Brain microvascular endothelial cell (primary cell): ENCODE data around the gene ARMC7.

Source experiments
- DNase-seq: peaks from one replicate; pipeline ENCODE4 v3.0.0-alpha.2; 2020
- H3K27ac ChIP-seq: fragments of 250-450 bp; sonication (Bioruptor Pico); 2 replicates; pipeline ENCODE4 v1.5.1; 2020; ENCODE audit warnings: mild to moderate bottlenecking, moderate library complexity
- H3K27me3 ChIP-seq: fragments of 250-450 bp; sonication (Bioruptor Pico); replicated peaks from 2 replicates; pipeline ENCODE4 v1.5.1; 2020; ENCODE audit warnings: mild to moderate bottlenecking
- H3K36me3 ChIP-seq: fragments of 250-450 bp; sonication (Bioruptor Pico); replicated peaks from 2 replicates; pipeline ENCODE4 v1.5.1; 2020; ENCODE audit warnings: mild to moderate bottlenecking
- H3K4me3 ChIP-seq: 2 replicates; pipeline ENCODE4 v1.5.1; 2011; ENCODE audit warnings: low read depth, mild to moderate bottlenecking, control low read depth, low read length, moderate library complexity
- CTCF ChIP-seq: IDR thresholded peaks from 2 replicates; pipeline ENCODE4 v1.5.1; 2011; ENCODE audit warnings: low read depth, mild to moderate bottlenecking, moderate library complexity, low read length, control low read depth, inconsistent platforms; ENCODE audit errors: missing control alignments
- in situ Hi-C: cut with HindIII; loops from 2 replicates; pipeline ENCODE4 v1.10.0; 2017; ENCODE audit warnings: low sequenced_read_pairs, low pct_ligation_motif_present

ARMC7 gene

DNA sequence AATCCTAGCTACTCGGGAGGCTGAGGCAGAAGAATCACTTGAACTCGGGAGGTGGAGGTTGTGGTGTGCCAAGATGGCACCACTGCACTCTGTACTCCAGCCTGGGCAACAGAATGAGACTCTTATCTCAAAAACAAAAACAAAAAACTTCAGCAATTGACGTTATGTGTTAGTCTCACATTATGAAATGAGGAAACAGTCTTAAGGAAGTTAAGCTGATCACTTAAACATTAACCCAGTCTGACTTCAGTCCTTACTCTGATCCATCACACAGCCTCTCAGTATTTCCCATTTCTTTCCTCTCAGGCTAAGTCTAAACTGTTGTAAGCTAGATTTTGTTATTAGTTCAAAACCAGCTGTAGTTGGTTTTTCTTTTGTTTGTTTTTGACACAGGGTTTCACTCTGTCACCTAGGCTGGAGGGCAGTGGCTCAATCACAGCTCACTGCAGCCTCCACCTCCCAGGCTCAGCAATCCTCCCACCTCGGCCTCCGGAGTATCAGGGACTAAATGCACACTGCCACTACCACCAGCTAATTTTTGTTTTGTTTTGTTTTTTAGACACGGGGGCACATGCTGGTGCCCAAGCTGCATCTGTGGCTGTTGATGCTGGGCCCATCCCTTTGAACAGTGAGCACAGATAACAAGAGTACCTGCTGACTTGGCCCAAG, 38.2 kb downstream of the ARMC7 start:
- Histone ChIP-seq H3K36me3 (peaks cover 52% of the 10 kb centered on the region), H3K4me3 (no peak overlapping the region), H3K27ac (no peak overlapping the region), H3K27me3 (no peaks in the 10 kb centered on the region)
- DNase-seq = no peak
- TF ChIP-seq CTCF = no peak
- in situ Hi-C loops = no loop called here

DNA sequence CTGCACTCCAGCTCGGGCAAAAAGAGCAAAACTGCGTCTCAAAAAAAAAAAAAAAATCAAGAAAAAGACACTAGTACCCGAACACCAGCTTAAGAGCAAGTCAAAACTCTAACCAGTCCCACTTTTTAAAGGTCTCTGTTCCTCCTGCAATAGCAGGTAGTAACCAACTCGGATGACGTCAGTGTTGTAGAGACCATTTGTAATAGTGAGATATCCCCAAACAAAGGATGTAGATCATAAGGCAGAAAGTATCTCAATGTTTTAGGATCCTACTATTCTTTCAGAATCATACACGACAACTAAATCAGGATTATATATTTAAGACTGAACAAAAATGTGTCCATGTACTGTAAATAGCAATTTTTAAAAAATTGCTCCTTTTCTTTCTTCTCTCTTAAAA, 42.2 kb downstream of the ARMC7 start:
- no peak overlapping the region for H3K27ac ChIP-seq
- no peaks in the 10 kb centered on the region for H3K27me3 ChIP-seq
- in situ Hi-C loops = no loop called here
- H3K4me3 ChIP-seq = peak overlapping the region; percentile 95
- DNase-seq = no peak
- H3K36me3 ChIP-seq = peaks cover 14% of the 10 kb centered on the region
- no peak for TF ChIP-seq CTCF

DNA sequence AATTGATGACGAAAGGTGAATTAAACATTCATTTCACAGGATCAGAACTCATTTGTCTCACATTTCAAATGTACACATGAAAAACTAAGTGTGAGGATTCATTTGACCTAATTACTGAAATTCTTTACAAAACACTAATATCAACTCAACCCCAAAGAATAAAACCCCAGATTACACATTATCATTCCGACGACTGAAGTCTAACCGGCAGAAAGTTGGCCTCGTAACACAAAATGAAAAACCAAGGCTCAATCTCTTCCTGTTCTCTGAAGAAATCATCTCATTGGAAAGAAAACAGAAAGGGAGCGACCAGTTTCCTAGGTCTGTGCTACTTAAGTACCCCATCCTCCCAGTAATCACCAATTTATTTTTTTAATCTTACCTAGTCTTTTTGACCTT, 42.8 kb downstream of the ARMC7 start:
- no peak for DNase-seq
- Histone ChIP-seq H3K4me3 (peak overlapping the region; percentile 95), H3K27ac (no peak overlapping the region), H3K27me3 (no peaks in the 10 kb centered on the region), H3K36me3 (peaks cover 13% of the 10 kb centered on the region)
- no peak for TF ChIP-seq CTCF
- in situ Hi-C loops = no loop called here

- TF ChIP-seq CTCF = no peak
- no peak for DNase-seq
- peak overlapping the region; percentile 95 for H3K4me3 ChIP-seq
- no peaks in the 10 kb centered on the region for H3K27me3 ChIP-seq
- in situ Hi-C loops = no loop called here
- peak overlapping the region; percentile 48 for H3K27ac ChIP-seq
- H3K36me3 ChIP-seq = peaks cover 7% of the 10 kb centered on the region
Observed at GRCh38 chr17:75152922-75153779, 43.4 kb downstream of the ARMC7 start.

DNA sequence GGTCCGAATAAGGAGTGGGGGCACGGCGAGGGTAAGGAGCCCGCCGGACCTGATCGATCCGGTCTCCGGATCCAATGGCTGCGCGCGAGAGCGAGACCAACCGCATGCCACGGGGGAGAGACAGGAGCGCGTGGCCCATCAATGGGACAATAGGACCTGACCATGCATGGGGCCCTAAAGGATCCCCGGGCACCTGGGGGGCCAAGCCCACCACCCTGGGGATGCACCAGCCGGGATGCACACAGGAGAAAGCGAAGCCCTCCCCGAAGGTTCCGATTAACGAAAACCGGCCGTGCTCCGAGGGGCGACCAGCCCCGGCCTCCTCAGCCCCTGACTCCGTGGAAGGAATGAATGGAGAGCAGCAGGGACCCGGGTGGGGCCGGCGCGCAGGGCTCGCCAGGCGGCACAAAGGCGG, 44.0 kb downstream of the ARMC7 start:
- no peak for TF ChIP-seq CTCF
- DNase-seq = no peak
- Histone ChIP-seq H3K36me3 (peaks cover under 1% of the 10 kb centered on the region), H3K27me3 (no peaks in the 10 kb centered on the region), H3K27ac (peak overlapping the region; percentile 60), H3K4me3 (peak overlapping the region; percentile 95)
- in situ Hi-C loops = no loop called here
